GM04504 (cell line): ENCODE results near the gene MAD1L1.
"Not testable (repeated sequence)": the region's sequence is repeated elsewhere in the genome, so short reads cannot be mapped to it uniquely, and the experiment has no call there.

ENCODE experiments used
- DNase-seq: peaks from one replicate; pipeline ENCODE4 v3.0.0-alpha.2; 2012; ENCODE audit warnings: low read depth

The MAD1L1 gene

DNA sequence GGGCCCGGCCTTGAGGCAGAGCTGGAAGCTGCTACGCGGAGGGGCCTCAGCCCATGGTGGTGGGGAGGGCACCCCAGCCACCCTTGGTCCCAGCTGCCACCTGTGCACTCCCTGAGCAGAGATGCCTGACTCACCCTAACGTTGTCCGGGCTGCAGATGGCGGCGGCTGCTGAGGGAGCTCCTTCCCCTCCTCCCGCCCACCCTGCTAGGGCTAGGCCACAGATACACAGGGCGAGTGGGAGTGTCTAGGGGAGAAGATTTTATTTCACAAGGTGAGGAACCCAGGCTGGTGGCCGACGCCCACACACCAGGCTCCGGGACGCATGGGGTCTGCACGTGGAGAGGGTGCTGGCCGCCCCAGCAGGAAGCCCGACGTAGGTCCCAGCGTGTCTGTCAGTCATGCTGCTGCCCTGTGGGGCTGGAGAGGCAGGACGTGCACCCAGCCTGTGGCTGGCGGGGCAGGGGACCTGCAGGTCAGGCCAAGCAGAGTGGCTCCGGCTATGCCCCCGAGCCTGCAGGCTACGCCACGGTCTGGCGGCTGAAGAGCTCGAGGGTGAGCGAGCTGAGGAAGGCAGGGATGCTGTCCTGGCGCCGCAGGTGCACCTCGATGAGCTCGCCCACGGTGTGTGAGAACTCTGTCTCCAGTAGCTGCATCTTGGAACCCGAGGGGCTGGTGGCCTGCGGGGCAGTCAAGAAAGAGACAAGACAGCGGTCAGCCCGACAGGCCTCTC is 417.0 kb downstream of the MAD1L1 start:
- not testable (repeated sequence) for DNase-seq

DNA sequence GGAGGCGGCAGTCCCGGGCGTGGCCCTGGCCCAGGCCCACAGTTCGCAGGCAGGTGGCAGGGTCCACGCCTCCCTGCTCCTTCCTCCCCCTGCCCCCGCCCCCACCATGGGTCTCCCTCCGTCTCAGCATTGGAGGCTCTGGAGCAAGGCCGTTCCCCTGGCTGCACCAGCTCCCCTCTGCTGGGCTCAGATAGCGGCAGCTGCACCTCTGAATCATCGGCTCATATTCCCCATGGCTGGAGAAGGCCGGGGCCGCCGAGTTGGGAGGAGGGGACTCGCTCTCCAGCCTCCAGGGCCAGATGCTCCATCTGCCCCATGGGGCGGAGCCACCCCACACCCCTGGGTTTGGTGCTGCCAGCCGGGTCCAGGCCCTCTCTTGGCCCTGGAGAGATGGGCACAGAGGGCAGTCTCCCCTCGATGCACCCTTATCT is 417.7 kb downstream of the MAD1L1 start:
- no peak for DNase-seq

DNA sequence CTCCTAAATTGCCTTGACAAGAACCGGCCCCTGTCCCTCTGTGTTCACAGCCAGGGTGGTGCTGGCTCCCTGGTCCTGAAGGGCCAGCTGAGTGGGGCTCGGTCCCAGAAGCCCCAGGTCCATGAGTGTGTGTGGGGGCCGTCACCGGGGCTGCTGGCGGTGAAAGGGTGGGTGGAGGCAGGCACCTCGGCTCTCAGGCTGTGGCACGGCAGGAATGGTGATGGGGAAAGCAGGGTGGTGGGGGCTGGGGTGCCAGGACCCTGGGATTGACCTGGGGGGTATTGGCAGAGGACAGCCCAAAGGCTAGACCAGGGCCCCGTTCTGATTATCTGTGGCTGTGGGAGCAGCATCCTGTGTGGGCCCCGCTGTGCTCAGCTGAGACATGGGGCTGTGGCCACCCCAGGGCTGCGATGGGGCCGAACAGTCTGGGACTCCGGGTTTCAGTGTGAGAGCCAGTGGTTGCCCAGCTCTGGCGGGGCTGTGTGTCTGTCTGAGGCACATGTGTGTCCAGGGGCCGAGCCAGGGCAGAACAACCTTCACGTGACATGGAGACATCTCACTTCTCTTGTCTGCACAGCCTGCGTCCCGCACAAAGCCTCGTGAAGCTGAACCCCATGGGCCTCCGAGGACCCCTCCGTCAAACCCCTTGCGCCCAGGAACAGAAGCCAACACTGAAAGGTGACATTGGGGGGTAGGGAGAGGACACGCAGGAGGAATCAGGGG is 418.5 kb downstream of the MAD1L1 start:
- DNase-seq, result no peak

DNA sequence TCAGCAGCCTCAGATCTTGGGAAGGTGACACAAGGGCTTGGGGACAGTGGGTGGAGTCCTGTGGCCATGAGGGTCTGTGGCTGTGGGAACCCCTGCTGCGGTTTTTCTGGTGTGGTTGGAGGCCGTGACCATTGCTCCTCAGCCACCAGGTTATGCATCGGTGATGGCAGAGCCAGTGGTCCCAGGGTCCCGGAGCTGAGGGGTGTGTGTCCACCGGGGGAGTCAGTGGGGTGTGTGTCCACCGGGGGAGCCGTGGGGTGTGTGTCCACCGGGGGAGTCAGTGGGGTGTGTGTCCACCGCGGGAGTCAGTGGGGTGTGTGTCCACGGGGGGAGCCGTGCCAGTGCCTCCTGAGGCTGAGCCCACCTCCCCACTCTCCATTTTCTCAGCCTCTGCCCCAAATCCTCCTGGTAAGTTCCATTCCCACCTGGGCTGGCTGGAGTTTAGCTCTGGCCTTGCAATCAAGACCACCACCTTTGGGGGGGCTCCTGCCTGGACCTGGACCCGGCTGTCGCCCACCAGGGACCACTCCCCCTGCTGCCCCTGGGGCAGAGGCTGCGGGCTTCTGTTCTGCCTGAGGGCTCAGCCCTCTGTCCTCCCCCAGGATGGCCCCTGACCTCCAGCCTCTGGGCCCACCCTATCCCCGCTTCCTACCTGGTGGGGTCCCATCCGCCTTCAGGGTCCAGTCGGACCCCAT is 419.2 kb downstream of the MAD1L1 start:
- DNase-seq, result no peak

DNA sequence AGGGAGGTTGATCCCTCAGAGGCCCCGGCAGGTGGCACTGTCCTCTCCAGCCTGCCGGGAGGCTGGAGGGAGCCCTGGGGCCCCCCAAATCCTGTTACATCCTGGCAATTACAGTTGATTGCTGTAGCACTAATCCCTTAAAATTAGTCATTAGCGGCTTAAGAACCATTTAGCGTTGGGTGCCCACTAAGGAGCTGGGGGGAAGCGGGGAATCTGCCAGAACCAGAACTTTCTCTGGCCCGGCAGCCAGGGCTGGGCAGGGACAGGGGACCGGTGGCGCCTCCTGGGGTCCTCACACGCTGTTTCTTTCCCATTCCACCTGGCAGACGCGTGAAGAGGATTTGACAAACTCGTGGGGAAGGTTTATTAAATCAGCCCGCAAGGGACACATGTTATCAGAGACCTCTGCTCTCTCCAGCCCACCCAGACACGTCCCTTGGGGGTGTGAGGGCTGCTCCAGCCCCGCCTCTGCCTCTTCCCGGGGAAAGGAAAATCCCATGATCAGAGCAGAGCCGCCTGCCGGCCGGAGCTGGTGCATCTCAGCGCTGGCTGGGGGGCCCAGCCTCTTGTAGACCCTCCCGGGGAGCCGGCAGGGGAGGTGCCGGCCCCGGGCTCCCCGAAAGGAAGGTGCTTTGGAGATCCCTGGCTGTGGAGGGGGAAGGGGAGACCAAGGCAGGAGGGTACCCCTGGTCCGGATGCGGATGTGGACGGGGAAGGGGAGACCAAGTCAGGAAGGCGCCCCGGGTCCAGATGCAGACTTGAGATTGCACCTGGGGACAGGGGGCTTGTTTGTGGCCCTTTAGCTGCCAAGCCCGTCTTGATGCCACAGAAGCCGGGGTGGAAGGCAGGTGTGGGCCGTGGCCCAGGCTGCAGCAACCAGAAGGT is 420.0 kb downstream of the MAD1L1 start:
- DNase-seq, result no peak

DNA sequence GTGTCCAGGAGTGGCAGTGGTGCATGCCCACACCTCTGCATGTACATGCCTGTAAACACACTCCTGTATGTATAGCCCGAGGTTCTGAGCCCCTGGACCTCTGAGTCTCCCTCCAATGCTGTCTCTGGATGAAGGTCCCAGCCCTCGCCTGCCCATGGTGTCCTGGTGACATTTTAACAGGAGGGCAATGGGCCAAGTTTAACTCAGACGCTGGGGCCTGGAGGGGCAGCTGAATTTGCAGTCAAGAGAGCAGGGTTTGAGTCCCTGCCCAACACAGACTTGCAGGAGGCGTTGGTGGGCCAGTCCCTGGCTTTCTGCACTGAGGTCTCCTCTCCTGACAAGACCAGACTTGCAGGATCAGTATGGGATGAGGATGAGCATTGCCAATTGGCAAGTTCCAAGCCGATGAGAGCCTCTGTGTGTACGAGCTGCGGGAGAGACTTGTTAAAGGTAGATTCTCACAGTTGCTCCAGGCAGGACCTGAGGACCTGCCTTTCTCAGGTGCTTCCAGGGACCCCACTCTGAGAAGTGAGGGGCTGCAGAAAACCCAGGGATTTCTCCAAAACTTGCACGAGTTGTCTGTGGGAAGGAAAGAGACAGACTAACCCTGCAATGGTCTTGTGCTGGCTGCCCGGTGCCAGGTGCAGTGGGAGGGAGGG is 420.8 kb downstream of the MAD1L1 start:
- no peak for DNase-seq

DNA sequence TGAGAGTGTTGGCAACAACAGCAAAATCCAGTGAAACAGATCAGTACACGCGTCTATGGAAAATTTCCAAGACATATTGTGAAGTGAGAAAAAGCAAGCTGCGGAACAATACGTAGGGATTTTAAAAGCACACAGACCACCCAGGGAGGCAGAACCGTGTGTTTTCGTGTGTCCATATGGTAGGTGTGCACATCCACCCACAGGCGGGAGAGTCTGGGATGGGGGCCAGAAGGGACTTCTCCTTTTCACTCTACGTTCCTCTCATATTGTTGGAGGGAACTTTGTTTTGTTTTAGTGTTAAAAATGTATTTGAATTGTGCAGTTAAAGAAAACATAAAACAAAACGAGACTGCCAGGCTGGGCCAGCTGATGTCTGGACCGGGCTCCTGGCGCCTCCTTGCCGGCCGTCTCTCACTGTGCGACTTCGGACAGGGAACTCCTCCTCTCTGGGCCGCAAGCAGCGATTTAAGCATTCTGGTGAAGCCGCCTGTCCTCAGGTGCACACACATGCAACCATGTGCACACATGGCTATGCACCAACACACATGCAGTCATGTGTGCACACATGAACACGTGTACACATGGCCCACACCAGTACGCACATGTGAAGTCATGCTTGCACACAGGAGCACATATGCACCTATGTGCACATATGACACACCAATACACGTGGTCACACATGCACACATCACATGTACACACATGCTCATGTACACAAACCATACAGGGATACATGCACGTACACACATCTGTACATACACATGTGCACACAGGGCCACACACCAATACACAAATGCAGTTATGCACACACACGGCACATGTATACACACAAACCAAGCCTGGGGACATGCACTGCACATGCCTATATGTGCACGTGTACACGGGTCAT is 421.5 kb downstream of the MAD1L1 start:
- DNase-seq, result no peak

DNA sequence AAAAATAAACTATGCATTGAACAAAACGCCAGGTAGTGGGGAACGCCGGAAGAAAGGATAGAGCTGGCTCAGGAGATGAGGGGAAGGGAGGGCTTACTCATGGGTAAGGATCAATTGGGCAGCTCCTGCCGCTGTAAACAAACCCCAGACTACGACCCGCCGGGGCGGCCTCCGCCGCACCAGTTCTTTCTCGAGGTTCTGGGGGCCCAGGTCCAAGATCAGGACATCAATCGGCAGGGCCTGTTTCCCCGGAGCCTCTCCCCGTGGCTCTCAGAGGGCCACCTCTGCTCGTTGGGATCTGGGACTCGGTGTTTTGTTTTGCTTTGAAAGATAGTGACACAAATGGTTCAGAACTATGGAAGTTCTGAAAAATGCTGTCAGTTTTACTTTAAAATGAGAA is 422.2 kb downstream of the MAD1L1 start:
- DNase-seq, result no peak

DNA sequence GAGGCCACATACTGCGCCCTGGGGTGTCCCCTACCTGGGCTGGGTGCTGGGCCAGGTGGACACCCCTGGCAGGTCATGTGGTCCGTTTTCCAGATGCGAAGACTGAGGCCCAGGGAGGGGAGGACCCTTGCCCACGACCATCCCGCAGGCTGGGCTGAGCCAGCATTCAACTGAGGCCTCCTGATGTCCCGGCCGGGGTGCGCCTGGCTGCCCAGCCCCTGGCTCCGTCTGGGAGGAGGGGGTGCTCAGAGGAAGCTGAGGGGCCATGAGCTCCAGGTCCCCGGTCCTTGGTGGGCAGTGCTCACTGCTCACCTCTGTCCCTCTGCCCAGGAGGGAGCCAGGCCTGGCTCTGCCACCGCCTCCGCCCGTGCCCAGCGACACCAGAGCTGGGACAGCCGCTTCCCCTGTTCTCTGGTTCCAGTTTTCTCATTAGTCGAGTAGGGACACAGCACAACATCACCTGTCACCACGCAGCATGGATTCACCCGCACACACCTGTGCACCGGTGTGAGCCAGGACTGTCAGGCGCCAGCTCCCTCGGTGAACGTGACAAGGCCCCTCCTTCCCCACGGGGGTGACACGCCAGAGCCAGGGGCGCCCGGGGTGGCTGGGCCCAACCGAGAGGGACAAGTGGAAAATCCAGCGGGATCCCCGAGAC is 423.0 kb downstream of the MAD1L1 start:
- DNase-seq, result no peak

DNA sequence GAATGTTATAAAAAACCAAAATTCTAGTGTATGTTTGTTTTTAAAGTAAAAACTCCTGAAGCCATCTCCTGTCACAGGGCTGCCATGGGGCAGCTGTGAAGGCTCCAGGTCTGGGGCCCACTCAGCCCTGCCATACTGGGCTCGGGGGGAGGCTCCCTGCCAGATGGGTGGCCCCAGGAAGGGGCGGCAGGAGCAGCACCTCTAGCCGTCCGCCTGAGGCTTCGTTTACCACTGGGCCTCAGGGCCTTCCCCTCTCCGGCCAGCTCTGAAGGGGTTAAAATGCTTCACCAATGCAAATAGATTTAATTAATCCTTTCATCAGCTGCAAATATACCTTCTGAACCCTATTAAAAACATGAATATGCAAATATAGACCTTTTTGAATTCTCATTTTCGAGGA is 423.7 kb downstream of the MAD1L1 start:
- no peak for DNase-seq

DNA sequence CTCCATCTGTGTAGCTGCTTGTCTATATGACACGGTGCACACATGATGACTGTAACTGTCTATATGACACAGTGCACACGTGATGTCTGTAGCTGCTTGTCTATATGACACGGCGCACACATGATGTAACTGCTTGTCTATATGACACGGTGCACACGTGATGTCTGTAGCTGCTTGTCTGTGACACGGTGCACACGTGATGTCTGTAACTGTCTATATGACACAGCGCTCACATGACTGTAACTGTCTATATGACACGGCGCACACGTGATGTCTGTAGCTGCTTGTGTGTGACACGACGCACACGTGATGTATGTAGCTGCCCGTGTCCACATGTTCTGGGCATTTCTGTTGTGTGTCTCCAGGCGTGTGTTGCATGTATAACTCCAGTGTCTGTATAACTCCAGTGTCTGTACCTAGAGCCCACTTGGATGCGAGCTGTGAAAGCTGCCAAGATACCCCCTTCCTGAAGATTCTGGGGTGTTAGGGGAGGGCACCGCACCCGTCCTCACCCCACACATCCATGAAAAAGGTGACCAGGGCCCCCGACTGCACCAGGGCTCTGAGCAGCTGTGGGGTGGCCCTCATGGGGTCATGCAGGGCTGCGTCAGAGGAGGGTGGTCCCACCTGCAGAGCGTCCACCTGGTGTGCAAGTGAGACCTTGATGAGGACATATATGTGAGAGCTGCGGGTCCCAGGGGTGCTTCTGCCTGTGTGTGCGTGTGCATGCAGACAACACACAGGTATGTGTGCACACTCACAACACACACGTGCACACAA is 424.7 kb downstream of the MAD1L1 start:
- DNase-seq, result no peak

DNA sequence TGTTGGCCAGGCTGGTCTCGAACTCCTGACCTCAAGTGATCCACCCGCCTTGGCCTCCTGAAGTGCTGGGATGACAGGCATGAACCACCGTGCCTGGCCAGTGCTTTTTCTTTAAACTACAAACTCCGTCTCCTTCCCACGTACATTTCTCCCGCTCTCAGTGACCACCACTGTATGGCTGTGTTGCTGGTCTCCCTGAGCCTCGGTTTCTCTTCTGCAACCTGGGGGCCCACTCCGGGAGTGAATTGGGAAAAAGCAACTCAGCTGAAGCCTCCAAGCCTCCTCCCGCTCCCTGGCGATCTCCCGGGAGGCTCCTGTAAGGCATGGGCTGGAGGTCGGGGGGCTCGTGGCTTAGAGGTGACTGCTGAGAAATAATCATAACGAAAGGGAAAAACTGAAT is 426.4 kb downstream of the MAD1L1 start:
- no peak for DNase-seq

DNA sequence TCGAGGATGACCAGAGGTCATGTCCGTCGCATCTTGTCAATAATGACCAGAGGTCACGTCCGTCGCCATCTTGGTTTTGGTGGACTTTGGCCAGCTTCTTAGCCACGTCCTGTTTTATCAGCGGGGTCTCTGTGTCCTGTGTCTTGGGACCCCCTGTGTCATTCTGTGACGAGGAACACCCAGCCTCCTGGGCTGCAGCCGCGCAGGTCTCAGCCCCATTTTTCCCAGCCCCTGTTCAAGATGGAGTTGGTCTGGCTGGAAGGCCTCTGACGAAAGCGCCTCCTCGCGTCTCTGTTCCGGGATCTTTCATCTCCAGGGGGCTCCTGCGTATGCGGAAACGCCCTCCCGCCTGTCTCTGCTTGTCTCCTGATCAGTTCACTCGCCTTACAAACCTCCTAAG is 428.4 kb downstream of the MAD1L1 start:
- DNase-seq, result no peak

DNA sequence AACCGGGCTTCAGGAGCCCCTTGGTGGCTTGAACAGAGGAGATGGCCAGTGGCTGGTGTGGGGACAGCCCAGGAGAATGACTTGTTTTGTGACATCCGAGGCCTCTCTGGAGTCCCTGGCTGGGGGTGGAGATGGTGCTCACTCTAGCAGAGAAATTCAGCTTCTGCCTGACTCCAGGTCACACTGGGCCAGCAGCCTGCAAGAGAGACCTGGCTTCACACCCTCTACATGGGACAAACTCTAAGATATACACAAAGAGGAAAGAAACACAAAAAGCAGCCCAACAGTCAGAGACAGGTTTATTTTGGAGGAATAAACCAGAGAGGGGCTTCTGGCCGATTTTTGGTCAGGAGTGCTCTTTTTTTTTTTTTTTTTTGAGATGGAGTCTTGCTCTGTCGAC is 429.8 kb downstream of the MAD1L1 start:
- DNase-seq, result no peak

DNA sequence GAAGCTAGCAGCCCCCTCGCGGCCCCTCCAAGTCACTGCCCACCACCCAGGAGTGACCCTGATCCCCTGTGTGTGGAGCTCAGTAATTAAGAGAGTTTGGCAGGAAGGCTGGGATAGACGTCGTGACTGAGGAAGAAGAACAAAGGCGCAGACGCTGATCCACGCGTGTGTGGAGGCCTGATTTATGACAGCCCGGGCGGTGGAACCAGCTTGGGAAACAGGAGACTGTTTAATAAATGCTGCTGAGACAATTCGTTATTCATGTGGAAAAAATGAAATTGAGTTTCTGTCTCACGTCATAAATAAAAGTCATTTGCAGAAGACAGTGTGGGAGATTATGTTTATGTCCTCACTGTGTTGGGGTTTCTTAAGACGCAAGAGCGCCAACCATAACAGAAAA is 431.8 kb downstream of the MAD1L1 start:
- DNase-seq, result peak; percentile 21

DNA sequence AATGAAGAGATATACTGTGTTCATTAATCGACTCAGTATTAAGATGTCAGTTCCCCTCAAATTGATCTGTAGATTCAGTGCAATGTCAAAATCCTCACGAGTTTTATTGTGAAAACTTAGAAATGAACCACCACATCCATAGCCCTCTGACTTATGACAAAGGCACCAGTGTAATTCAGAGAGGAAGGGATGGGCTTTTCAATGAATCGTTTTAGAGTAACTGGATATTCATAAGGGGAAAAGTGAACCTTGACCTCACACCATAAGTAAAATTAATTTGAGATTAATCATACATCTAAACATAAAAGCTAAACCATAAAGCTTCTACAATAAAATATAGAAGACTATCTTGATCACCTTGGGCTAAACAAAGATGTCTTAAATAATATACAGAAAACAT is 434.6 kb downstream of the MAD1L1 start:
- no peak for DNase-seq

DNA sequence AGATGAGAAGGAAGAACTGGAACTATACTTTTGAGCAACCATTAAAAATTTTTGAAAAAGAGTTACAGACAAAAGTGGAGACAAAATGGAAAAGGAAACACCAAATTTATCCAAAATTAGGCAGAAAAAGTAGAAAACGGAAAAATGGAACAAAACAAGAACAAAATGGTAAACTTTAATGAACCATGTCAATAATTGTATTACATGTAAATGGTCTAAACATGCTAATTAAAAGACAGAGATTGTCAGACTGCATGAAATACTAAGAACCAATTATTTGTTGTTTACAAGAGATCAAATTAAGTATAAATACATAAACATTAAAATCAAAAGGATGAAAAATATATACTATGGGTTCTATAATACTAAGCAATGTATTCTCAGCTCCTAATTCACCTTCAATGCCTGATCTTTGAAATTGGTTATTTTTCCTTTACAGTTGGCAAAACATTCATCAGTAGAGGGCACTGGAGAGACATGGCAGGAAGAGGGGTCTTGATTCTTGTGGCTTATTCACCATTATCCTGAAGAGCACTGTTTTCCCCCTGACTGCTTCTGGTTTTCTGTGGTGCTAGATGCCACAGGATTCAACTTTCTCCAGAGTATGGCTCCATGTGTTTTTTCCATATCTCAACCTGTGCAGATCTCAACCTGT is 437.7 kb downstream of the MAD1L1 start:
- DNase-seq, result no peak

DNA sequence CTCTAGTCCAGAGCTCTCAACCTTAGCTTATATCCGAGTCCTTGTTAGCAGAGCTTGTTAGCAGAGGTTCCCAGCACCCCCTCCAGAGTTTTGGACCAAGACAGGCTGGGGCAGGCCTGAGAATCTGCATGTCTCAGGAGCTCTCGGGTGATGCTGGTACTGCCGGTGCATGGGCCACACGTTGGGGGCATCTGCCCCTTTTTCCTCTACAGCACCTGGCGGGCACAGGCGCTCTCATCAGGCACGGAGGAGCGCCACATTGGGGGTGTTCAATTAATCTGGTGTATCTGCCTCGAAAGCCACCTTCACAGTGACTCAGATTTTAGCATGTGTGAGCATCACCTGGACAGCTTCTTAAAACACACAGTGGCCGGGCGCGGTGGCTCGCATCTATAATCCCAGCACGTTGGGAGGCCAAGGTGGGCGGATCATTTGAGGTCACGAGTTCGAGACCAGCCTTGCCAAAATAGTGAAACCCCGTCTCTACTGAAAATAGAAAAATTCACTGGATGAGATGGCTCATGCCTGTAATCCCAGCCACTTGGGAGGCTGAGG is 445.0 kb downstream of the MAD1L1 start:
- no peak for DNase-seq
